PFSK-1 (cell line): ENCODE measurements around the gene CCR1.

Experiments
- FOXP2 ChIP-seq: optimal IDR thresholded peaks from 2 replicates; pipeline ENCODE3; 2011; ENCODE audit warnings: borderline replicate concordance, control low read depth, inconsistent platforms; ENCODE audit not compliant: insufficient read depth; ENCODE audit errors: extremely low read length, extremely low read depth
- POLR2AphosphoS5 ChIP-seq: IDR thresholded peaks from 2 replicates; pipeline ENCODE4 v1.6.1; 2012; ENCODE audit warnings: low read depth, mild to moderate bottlenecking, control low read depth, low read length, moderate library complexity
- REST ChIP-seq, 2 experiments: IDR thresholded peaks; 2 replicates each; pipeline versions ENCODE4 v1.6.1 to v1.8.0; 2011 to 2012; ENCODE audit warnings: low read depth in 2 of 2, low read length in 2 of 2, control low read depth in 1 of 2, inconsistent platforms in 1 of 2, mild to moderate bottlenecking in 1 of 2, moderate library complexity in 1 of 2; ENCODE audit not compliant: insufficient read depth in 1 of 2
- SIN3A ChIP-seq: IDR thresholded peaks from 2 replicates; pipeline ENCODE4 v1.6.1; 2012; ENCODE audit warnings: mild to moderate bottlenecking, low read length, moderate library complexity, borderline replicate concordance; ENCODE audit not compliant: insufficient read depth
- TAF1 ChIP-seq: IDR thresholded peaks from 2 replicates; pipeline ENCODE4 v1.6.1; 2012; ENCODE audit warnings: low read length, control low read depth, borderline replicate concordance; ENCODE audit not compliant: insufficient read depth

Gene CCR1

GRCh38 chr3:46196261-46196957 is 11.7 kb downstream of the CCR1 start:
- no peak for TF ChIP-seq REST (IDR thresholded peaks at IDR 0.05; ENCODE audit: insufficient read depth in 1 of 2, low read depth in 2 of 2, low read length in 2 of 2)
- TF ChIP-seq SIN3A, result no peak
- no peak for TF ChIP-seq TAF1
- no peak for TF ChIP-seq FOXP2
- TF ChIP-seq POLR2AphosphoS5, result no peak

GRCh38 chr3:46194868-46195553 is 13.1 kb downstream of the CCR1 start:
- no peak for TF ChIP-seq SIN3A
- no peak for TF ChIP-seq REST (IDR thresholded peaks at IDR 0.05; ENCODE audit: insufficient read depth in 1 of 2, low read depth in 2 of 2, low read length in 2 of 2)
- TF ChIP-seq POLR2AphosphoS5, result no peak
- no peak for TF ChIP-seq TAF1
- TF ChIP-seq FOXP2, result no peak

GRCh38 chr3:46193436-46193835 is 14.7 kb downstream of the CCR1 start:
- TF ChIP-seq TAF1, result no peak
- TF ChIP-seq POLR2AphosphoS5, result no peak
- no peak for TF ChIP-seq FOXP2
- no peak for TF ChIP-seq REST (IDR thresholded peaks at IDR 0.05; ENCODE audit: insufficient read depth in 1 of 2, low read depth in 2 of 2, low read length in 2 of 2)
- TF ChIP-seq SIN3A, result no peak

GRCh38 chr3:46192939-46193338 is 15.2 kb downstream of the CCR1 start:
- TF ChIP-seq POLR2AphosphoS5 (no peak), SIN3A (no peak), TAF1 (no peak)

GRCh38 chr3:46191730-46192129 is 16.4 kb downstream of the CCR1 start:
- TF ChIP-seq SIN3A (no peak), TAF1 (no peak), REST (IDR thresholded peaks at IDR 0.05; ENCODE audit: insufficient read depth in 1 of 2, low read depth in 2 of 2, low read length in 2 of 2) (no peak), FOXP2 (no peak), POLR2AphosphoS5 (no peak)
